ENCODE results near the gene BRD7. TPM values are rescaled to one million over a fixed set of nuclear protein-coding genes. Genes with fewer than 3 reads are reported as not detected.

BRD7 gene
- total and polyA plus RNA-seq, 2 of the 13 experiments (the other 11 are each of a cell fraction or from before 2014, with no cell fraction given), result 82.3 to 149 TPM

GRCh38 chr16:50323335-50324011 is 45.3 kb downstream of the BRD7 start:
- CTCF ChIA-PET (ENCODE audit: low intra/inter-chr PET ratio, low total read pairs), result interaction anchor here (1.0 kb wide), 1 partner anchor 31 kb away, joined by 3 read pairs; no protein-coding TSS in a partner anchor
- Histone ChIP-seq H3K4me2 (ENCODE audit: low read depth, low read length) (no peak overlapping the region), H3K4me3 (replicated peaks in 1 of 3; ENCODE audit: insufficient read depth in 1 of 3, low read depth in 2 of 3, low read length in 3 of 3) (no peak overlapping the region), H3K9me3 (ENCODE audit: low read length) (no peaks in the 10 kb centered on the region), H3K36me3 (replicated peaks in 1 of 2; ENCODE audit: control insufficient read depth in 1 of 2, insufficient read depth in 2 of 2, low read length in 2 of 2) (peaks cover 34 to 84% of the 10 kb centered on the region in 2 experiments), H3K4me1 (ENCODE audit: insufficient read depth, low read length) (no peaks in the 10 kb centered on the region), H2AFZ (ENCODE audit: low read length) (no peak overlapping the region), H4K20me1 (ENCODE audit: insufficient read depth, low read length) (no peaks in the 10 kb centered on the region), H3K27me3 (ENCODE audit: control insufficient read depth in 1 of 2, insufficient read depth in 2 of 2, low read length in 2 of 2) (no peaks in the 10 kb centered on the region), H3K27ac (ENCODE audit: extremely low read length, insufficient read depth, low read length) (no peak overlapping the region), H3K79me2 (ENCODE audit: insufficient read depth, low read length) (no peaks in the 10 kb centered on the region), H3K9ac (ENCODE audit: insufficient read depth, low read depth, low read length) (no peak overlapping the region)
- ATAC-seq, result peak; percentile 60; the same call in 2 of the 3 replicates
- WGBS (ENCODE audit: low lambda C conversion rate), result 90% methylated on average over 11 of the region's 11 CpGs
- in situ Hi-C loops (cut with HindIII; ENCODE audit: extremely low pct_ligation_motif_present, low pct_unique_long_range_greater_than_20kb) (loop anchor here (5.0 kb wide), 2 partner anchors 34 to 51 kb away; no protein-coding TSS in a partner anchor), intact Hi-C loops (cut with micrococcal nuclease; ENCODE audit: unreplicated experiment) (no loop called here)
- peak; percentile 50 for DNase-seq (ENCODE audit: low spot score)
- FAIRE-seq, result peak; percentile 64
- POLR2A ChIA-PET, result no interaction called here
- no TSS peak for BruUV-seq (replicated peaks)
- TF ChIP-seq ARHGAP35 (CRISPR knock-in tag; IDR thresholded peaks at IDR 0.05; ENCODE audit: borderline replicate concordance), result no peak
- no peak for TF ChIP-seq ZNF230 (CRISPR knock-in tag; IDR thresholded peaks at IDR 0.05)
- no peak for TF ChIP-seq ZSCAN21 (CRISPR knock-in tag; IDR thresholded peaks at IDR 0.05; ENCODE audit: borderline replicate concordance)
- TF ChIP-seq MBNL3 (CRISPR knock-in tag; conservative IDR thresholded peaks at IDR 0.05), result no peak
- TF ChIP-seq STAG1 (CRISPR knock-in tag; IDR thresholded peaks at IDR 0.05), result peak; percentile 69
- no peak for TF ChIP-seq RNF219 (CRISPR knock-in tag; IDR thresholded peaks at IDR 0.05)
- TF ChIP-seq GMEB1 (CRISPR knock-in tag; IDR thresholded peaks at IDR 0.05; ENCODE audit: borderline replicate concordance), result no peak
- no peak for TF ChIP-seq NR2F1 (CRISPR knock-in tag; IDR thresholded peaks at IDR 0.05)
- no peak for TF ChIP-seq ZBTB43 (CRISPR knock-in tag; conservative IDR thresholded peaks at IDR 0.05)
- peak; percentile 51 for TF ChIP-seq CTCF (CRISPR knock-in tag; IDR thresholded peaks at IDR 0.05)
- TF ChIP-seq MLXIP (CRISPR knock-in tag; IDR thresholded peaks at IDR 0.05; ENCODE audit: borderline replicate concordance), result no peak
- no peak for TF ChIP-seq ZNF703 (CRISPR knock-in tag; IDR thresholded peaks at IDR 0.05; ENCODE audit: borderline replicate concordance)

Data from HepG2 (cell line).